ENCODE results near the gene P2RY2.

The P2RY2 gene

DNA sequence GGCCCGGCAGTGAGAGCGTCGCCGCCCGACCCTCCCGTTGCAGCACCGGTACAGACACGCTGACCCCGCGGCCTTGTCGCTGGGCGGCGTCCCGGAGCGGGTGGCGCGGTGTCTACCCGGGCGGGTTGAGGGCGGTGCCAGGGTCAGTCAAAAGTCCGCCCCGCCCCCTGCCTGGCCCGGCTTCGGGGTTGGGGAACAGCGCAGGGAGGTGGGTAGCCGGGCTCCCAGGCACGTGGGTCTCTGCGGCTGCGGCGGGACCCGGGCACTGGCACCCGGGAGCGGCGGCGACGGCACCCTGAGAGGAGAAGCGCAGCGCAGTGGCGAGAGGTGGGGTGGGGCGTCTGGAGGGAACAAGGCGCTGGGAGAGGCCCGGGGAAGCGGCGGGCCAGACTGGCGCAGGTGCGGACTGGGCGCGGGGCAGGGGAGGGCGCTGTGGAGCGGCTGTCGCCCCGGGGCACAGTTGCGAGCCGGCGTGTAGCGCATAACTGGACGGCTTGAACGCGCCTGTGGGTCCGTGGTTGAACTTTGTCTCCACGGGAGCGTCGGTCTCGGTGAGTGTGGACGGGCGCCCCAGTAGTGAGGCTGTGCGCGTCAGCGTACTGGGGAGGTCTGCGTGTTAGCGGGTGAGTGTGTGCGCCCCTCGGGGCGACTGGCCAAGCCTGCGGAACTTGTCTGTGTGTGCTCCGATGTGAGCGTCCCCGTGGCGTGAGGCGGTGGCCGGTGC, at the start of gene P2RY2:
P2RY2 (plus strand) TSS at position 176 of the 724 bp plus-strand sequence. CDS start 15,879 bp downstream, outside the sequence.
- no peak for DNase-seq

DNA sequence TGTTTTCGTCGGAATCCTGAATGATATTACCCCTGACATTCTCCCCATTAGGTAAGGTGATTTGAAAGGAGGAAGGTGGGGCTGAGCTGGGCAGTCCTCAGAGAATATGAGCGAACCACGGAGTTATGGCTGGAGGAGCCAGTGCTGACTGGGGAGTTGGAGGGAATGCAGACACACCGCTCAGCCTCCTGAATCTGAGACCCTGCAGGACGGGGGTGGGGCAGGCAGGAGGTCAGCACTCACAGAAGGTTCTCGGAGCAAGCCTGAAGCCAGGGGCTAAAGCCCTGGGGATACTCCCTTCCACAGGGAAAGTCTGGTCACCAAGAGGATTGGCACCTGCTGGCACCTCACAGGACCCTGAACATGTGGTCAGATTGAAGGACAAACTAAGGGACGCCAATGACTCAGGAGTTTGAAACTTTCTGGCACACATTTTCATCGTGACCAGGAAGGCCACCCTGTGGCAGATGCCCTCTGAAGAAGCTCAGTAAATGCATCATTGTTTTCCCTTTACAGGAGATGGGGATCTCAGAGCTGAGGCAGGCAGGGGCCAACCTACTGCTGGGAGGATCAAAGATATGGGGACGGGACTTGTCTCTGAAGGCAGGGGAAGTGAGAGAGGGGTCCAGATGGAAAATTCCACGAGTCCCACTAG, 49.0 kb upstream of the P2RY2 start:
- DNase-seq = no peak

DNA sequence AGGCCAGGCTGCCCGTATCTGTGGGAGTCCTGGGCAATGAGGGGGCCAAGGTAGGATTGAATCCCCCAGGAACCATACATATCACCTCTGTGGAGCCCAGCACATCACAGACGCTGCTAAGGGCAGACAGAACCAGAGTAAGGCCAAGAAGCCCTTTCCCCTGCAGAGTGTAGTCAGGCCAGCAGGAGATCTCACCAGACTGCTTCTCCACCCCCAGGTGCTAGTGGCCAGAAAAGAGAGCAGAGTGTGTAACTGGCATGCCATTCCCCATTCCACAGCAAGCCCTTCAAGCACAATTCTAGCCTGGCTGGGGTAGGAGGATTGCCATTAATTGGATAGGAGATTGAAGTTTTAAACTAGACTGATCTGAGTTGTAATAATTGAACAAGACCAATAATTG, 47.9 kb upstream of the P2RY2 start:
- DNase-seq = no peak

DNA sequence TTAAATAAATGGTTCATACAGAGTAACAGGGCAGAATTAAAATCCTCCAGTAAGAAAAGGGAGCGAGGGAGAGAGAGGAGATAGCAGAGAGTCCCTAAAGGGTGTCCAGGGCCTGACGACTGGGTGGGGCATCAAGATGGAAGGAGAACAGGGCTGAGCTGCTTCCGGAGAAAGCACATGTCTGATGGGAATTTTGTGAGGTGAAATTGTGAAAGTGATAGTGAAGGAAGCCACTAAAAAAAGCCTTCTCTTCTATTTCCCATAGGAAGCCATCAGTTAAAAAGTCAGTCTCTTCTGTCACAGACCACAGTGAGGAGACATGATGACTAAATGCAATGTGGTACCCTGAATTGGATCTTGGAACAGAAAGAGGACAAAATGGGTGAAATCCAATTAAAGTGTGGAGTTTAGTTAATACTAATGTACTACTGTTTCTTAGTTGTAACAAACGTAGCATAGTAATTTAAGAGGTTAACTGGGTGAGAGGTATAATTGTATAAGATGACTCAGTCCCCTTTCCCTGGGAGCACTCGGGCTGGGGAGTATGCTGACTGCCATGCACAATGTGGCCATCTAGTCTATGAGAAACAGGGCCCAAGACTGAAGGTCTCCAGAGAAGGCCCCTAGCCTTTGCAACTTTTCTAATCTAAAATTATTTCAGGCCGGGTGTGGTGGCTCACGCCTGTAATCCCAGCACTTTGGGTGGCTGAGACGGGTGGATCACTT, 46.5 kb upstream of the P2RY2 start:
- no peak for DNase-seq

DNA sequence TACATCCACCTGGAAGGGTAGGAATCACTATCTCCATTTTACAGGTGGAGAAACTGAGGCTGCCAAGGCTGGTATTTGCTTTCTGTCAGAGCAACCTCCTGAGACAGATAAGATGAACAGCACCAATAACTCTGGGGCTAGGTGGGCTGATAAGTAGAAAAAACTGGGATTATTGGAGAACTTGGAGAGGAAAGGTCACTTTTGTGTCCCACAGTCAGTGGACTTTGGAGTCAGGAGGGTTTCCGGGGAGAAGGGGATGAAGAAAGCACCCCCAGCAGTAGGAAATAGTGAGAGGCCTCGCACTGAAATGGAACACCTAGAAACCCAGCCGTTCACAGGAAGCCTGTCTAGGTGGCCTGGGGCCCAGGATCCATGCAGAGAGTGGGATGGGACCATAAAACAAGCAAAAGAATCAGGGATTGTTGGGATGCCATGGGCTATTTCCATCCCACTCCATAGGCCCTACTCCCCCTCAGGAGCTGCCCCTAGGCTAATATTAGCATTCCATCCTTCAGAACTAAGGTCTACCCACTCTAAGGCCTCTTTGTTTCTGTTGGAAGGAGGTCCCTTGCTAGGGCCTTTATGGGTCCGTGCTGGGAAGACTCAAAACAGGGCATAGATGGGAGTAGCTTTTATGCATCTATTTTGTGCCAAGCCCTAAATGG, 45.0 kb upstream of the P2RY2 start:
- no peak for DNase-seq

DNA sequence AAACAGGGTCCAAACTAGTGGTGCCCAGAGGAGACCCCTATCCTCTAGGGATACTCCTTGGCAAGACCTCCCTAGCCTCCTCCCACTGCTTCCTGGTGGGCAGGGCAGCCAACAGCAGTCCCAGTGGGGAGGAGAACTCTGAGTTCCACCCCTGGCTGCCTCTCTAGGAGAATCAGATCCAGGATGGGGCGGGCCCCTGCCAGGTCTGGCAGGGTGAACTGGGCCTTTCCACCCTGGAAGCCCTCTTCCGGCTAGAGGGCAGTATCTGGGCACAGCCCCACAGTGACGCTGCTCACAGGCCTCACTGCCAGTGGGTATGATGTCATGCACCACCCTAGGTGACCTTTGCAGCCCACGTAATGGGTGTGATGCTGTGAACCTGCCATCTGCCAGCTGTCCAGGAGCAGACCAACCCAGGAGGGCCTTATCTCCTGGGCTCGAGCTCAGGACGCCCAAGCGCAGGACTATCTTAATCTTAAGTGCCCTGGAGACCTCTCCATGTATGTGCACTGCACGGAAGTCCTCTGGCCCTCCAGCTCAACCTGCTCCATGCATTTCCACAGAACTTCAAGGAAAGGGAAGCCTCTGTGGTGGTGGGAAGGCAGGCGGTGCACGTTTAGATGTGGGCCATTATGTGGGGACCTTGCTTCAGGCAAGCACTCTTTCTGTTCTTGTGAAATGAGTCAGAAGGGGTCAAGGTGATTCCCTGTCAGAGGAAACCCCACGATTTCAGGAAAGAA, 44.2 kb upstream of the P2RY2 start:
- DNase-seq = no peak

DNA sequence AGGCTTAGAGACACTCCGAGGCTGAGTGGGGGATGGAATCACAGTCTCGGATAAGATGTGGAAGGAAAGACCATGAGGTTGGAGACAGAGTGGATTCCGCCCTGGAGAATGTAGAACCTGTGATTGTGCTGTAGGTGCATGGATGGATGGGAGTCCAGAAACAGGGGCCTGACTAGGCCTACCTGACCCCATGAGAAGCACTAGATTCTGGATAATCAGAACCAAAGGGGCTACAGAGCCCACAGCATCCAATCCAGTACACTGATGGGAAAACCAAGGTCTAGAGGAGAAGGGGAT, 43.6 kb upstream of the P2RY2 start:
- DNase-seq = no peak

DNA sequence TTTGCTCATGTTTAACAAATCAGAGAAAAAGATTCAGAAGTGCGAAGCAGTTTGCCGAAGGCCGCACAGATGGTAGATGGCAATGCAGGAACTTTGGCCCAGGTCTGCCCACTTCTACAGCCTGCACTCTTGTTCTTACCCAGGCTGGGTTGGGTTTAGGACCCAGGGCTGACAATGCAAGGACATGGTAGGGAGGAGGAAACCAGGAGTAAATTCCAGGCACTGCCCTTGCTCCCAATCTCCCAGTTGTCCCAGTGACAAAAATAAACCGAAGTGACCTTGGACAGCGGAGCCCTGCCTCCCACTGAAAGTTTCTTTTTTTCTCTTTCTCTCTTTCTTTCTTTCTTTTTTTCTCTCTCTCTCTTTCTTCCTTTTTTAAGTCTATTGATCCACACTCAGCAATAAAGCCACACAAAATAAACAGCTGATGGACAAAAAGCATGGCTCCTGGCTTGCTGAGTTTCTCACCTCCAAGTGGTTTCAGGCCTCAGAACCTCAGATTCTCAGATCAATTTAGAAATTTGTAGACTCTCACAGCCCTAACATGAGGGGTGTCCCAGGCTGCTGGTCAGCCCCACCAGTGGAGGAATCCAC, 42.4 kb upstream of the P2RY2 start:
- DNase-seq = no peak

DNA sequence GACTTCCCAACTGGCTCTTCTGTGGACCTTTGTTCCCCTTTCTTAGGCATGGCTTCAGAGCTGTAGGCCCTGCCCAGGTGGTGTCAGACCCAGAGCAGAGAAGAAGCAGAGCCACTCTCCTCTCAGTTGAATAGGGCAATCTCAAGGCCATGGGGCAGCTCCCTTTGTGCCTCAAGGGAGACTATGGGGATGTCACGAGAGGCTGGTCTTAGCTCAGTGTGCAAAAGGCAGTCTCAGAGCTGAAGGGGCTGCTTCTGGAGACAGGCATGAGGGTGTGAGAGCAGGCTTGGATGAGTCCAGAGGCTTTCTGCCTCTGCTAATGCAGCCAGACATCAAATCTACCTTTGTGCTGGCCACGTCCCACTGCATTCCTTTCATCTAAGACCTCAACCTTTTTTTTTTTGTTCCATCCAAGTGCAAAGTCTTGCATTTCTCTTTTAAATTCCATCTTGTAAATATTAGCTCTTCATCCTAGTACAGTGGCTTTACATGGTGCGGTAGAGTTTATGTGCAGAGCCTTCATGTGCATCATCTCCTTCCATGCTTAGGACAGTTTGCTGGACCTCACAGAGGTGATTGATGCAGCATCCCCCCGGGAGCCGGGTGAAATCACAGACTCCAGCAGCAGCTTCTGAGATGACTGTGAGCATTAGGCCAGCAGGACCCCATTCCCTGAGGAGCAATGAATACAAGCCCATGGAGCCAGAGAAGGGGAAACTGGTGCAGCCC, 41.8 kb upstream of the P2RY2 start:
- DNase-seq = no peak

DNA sequence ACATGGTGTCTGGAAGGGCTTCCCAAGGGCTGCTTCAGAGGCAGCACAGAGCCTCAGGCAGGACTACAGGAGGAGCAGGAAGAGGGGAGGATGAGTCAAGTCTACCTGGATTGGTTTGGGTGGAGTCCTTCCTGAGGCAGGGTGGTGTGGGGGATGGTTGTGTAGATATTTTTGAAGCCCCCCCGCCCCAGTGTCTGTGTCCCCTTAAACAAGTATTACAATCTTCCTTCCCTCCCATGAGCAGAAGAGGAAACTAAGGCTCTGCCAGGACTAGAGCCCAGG, 41.3 kb upstream of the P2RY2 start:
- no peak for DNase-seq

DNA sequence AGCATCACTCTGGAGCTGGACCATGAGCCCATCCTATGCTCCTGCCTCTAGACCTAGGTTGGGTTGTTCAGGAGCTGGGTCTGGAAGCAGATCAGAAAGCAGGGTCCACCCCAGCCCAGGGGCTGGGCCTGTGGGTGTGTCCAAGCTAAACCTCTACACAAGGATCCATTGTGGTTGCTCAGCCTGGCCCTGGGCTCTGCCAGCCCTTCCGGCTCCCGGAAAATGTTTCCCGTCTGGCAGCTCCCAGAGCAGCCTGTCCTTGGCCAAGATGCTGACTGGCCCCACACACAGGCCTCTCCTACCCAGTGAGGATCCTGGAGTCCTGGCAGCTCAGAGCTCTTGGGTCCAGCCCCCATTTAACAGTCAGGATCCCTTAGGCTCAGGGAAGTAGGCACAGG, 40.7 kb upstream of the P2RY2 start:
- no peak for DNase-seq

DNA sequence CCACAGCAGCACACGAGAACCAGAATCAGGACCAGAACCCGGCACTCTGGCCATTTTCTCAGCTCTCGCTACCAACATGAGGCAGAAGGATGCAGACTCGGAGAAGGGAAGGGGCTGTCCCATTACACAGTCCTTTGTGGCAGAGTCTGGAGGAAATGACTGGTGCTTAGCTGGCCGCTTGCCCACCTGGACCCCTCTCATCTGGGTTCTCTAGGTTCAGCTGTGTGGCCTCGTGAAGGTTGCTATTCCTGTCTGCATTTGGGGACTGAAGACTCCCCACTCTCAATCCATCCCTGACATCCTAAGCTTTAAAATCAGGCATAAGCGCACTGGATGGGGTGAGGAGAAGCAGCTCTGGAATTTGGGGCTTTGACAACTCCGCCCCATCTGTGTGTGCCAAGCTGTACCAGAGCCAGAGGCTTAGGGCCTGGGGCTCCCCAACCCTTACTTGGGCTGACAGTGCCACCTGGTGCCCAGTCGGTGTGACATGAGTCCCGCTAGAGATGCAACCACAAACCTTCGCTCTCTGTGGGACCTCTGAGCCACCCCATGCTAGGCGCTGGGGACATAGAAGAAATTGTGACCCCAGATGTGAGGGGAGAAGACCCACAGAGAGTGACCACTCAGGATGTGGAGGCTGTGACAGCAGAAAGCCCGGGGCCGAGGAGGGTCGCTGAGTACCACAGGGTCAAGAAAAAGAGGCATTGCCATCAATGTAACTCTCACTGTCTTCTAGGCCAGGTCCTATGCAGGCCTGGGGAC, 40.1 kb upstream of the P2RY2 start:
- DNase-seq = peak; percentile 60

DNA sequence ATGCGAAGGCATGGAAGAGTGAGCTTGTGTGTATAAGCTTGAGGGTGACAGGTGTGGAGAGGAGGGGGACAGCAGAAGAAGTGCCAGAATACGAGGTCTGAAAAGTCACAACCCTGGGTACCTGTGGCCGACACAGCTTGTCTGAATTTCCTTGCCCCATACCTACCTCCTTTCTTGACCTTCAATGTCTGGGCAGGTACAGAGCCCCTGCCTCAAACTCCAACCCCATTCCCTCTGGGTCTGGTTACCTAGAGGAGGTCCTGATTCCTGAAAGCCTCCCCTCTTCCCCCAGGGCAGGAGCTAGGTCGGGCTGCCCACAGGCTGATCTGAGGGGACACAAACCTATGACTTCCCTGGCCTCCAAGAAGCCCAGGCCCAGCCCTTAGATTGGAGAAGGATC, 39.4 kb upstream of the P2RY2 start:
- no peak for DNase-seq

DNA sequence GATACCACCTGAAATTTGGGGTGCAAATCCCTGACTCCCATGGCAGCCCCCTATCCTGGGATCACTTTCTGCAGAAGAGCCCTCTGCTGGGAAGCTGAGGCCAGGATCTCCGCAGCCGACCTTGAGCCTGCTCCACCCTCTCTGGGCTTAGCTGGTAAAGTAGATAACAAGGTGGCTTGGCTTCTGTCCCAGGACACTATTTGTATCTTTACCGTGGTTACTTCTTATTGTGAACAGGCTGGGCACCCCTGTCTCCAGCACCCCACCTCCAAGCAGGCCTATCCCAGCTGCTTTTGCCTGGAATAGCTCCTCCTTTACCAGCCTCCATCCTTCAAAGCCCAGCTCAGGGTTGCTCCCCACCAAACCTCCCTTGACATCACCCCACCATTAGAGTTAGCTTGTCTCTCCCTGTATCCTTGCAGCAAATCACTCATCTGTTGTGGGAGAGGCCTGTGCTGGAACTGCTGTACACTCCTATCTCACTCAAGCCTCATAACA, 35.2 kb upstream of the P2RY2 start:
- DNase-seq = no peak

DNA sequence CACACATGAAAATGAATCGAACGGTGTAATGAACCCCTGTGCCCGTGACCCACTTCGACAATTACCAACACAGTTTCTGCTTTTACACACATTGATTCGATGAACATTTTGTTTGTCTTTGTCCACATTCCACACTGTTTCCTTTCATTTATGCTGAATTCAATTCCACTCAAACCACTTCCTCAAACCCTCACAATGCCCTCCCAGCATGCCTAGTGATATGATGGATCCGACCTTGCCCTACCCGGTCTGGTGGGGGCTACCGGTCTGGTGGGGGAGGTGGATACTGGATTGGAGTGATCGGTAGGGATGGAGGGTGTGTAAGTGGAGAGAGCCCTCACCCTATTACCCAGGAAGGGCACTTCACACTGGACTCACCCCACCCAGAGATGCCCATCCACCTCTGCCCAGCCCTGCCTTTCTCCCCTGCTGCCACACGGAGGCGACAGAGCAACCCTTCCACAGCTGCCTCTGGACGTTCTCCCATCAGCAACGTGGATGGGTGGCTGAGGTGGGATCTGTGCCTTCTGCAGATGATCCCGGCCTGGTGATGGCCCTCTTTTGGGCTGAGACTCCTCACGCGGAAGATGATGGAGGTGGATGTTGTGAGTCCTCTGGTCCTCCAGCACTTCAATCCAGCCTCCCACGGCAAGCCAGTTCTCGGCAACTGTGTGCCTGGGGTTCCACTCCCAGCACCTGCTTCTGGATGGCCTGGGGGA, 33.0 kb upstream of the P2RY2 start:
- peak; percentile 15 for DNase-seq

DNA sequence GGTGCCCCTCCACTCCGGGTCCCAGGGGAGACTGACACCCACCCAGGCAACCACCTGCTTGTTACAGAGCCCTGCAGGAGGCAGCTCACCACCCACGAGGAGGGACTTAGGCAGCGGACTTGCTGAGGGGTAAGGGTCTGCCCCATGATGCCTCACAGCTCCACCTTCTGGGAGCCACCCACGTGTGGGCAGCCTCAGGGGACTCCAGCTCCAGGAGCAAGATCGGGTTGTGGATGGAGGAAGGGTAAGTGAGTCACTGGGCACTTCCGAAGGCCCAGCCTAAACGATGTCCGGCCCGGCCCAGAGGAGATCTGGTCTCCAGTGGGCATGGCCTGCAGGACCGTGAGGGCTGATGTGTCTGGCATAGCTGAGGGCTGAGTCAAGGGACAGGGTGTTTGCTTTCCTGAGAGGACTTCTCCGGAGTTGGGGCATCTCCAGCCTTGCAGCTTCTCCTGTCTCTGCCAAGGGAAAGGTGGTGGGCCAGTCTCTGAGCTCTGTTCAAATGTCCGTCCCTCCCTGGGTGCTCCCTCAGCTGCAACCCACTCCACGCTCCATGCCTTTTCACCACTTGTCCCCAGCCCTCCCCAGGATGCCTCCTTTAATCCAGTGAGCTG, 32.3 kb upstream of the P2RY2 start:
- DNase-seq = no peak

DNA sequence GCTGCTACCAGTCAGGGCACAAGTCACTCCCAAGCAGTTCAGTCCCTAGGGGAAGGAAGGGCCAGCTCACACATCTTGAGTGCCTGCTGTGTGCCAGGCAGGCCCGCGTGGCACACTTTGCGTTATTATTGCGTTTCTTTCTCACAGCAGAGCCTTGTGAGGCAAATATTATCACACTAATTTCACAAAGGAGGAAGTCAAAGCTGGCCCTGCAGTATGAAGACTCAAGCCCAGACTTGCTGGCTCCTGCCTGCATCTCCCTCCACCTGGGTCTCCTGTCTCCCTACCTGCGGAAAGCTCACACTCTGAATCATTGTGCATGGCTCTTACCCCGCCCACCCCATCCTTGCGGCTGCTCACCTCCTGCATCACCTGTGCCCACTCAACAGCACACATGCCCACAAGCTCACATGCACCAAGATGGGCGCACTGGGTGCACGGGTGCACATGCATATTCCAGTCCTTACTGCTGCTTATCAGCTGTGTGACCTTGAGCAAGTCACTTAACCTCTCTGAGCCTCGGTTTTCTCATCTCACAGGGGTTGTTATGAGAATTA, 31.7 kb upstream of the P2RY2 start:
- no peak for DNase-seq

DNA sequence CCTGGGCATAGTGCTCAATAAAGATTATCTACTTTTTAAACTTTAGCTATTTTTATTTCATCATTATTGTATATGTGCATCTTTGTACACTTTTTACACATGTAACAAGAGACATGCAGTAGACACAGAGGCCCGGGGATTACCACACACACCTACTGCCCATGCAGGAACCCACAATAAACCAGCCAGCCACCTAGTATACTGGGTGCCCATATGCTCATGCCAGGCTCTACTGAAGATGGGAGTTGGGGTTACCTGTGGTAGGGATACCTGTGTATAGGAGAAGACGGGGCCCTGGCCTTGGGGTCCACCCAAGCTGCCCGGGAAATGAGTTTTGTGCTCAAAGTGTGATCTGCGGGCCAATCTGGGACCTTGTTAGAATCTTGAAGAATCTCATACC, 31.2 kb upstream of the P2RY2 start:
- no peak for DNase-seq

DNA sequence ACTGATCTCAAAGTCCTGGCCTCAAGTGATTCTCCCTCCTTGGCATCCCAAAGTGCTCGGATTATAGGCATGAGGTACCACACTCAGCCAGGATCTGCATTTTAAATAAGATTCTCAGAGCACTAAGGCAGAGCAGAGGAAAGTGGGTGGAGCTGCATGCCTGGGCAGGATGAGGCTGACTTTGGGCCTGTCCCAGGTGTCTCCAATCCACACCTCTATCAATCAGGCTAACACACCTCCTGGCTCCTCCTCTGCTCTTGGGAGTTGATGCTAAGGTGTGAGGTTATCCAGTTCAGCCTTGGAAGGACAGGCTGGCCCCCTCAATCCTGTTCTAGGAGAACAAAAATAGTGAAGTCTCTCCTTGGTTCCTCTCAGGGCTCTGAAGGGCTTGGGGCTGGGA, 30.2 kb upstream of the P2RY2 start:
- DNase-seq = no peak

DNA sequence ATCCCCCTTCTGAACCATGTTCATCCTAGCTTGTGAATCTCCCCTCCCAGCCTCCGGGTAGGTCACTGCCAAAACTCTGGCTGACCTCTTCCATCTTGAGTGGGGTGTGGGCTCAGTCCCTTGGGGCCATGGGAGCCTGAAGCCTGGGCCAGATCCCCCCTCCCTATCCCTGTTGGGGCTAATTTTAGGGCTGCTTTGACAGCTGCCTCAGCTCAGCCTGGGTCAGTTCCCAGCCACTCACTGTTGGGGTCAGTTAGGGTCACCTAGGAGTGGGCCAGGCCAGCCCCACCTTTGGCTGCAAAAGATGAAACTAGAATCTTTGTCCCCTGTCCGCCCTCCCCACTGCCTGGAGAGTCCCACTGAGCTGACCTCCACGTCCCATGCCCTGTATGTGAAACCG, 29.8 kb upstream of the P2RY2 start:
- no peak for DNase-seq
